Measurements from ENCODE around the gene CD274.

DNA sequence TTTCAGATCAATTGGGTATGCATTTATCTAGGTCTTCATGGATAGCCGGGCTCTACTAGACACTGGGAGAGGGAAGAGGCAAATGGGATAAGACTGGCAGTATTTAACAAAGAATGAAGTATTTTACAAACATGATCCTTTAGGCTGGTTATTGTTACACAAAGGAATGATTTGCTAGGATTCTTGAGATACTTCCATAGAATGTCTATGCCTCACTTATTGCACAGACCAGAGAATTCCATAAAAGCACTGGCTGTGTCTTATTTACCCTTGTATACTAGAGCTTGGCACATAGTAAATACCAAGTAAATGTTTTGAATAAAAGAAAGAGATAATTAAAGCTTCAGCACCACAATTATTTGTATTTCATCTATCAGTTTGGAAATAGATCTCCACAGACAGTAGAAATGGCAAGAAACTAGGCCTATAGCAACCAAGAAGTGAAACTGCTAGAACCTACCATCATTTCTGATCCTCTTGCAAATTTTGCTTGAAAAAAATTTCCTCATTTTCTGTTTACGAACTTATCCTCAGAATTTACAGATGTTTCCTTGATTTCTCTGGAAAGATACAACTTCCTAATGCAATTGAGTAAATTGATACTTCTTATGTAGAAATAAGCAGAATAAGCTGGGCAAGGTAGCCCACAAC, 63.7 kb downstream of the CD274 start:
- TF ChIP-seq, protein P1, sequence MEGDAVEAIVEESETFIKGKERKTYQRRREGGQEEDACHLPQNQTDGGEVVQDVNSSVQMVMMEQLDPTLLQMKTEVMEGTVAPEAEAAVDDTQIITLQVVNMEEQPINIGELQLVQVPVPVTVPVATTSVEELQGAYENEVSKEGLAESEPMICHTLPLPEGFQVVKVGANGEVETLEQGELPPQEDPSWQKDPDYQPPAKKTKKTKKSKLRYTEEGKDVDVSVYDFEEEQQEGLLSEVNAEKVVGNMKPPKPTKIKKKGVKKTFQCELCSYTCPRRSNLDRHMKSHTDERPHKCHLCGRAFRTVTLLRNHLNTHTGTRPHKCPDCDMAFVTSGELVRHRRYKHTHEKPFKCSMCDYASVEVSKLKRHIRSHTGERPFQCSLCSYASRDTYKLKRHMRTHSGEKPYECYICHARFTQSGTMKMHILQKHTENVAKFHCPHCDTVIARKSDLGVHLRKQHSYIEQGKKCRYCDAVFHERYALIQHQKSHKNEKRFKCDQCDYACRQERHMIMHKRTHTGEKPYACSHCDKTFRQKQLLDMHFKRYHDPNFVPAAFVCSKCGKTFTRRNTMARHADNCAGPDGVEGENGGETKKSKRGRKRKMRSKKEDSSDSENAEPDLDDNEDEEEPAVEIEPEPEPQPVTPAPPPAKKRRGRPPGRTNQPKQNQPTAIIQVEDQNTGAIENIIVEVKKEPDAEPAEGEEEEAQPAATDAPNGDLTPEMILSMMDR (conservative IDR thresholded peaks at IDR 0.05; ENCODE audit: low read length): no peak
- TF ChIP-seq EZH2phosphoT487 (IDR thresholded peaks at IDR 0.05; ENCODE audit: borderline replicate concordance): no peak
